Epithelial cell of esophagus (primary cell): Measurements from ENCODE around the gene ZC3HAV1.

ENCODE experiments used
- DNase-seq: peaks from one replicate; pipeline ENCODE4 v3.0.0; 2010; ENCODE audit warnings: low read depth
- H3K4me3 ChIP-seq: 2 replicates; pipeline ENCODE4 v1.5.1; 2011; ENCODE audit warnings: mild to moderate bottlenecking, low read length, control low read depth
- CTCF ChIP-seq: IDR thresholded peaks from 2 replicates; pipeline ENCODE4 v1.5.1; 2011; ENCODE audit warnings: low read depth, mild to moderate bottlenecking, low read length, control low read depth, inconsistent platforms; ENCODE audit not compliant: insufficient read depth; ENCODE audit errors: missing control alignments

Gene ZC3HAV1

GRCh38 chr7:139109188-139109982 is at the start of gene ZC3HAV1:
Gene ZC3HAV1, minus strand, starts transcription at chr7:139109720. Its CDS starts 389 bp downstream, at chr7:139109331.
- H3K4me3 ChIP-seq, result peak within 1 kb of the TSS; percentile 86
- peak; percentile 5 for TF ChIP-seq CTCF
- DNase-seq, result peak; percentile 75

GRCh38 chr7:139153832-139154231 is 44.3 kb upstream of the ZC3HAV1 start:
- no peak overlapping the region for H3K4me3 ChIP-seq
- peak; percentile 64 for DNase-seq
- TF ChIP-seq CTCF, result no peak

GRCh38 chr7:139152149-139152548 is 42.6 kb upstream of the ZC3HAV1 start:
- no peak overlapping the region for H3K4me3 ChIP-seq
- no peak for TF ChIP-seq CTCF
- no peak for DNase-seq

- H3K4me3 ChIP-seq, result no peak overlapping the region
- no peak for TF ChIP-seq CTCF
Observed at GRCh38 chr7:139139150-139139549, 29.6 kb upstream of the ZC3HAV1 start.

GRCh38 chr7:139133335-139134139 is 24.0 kb upstream of the ZC3HAV1 start:
- peak; percentile 89 for DNase-seq
- H3K4me3 ChIP-seq, result peak overlapping the region; percentile 61
- no peak for TF ChIP-seq CTCF

More at GRCh38 chr7:139139150-139139549, 29.6 kb upstream of the ZC3HAV1 start:
- DNase-seq, result no peak

- TF ChIP-seq CTCF, result no peak
- no peak for DNase-seq
- peak overlapping the region; percentile 61 for H3K4me3 ChIP-seq
Observed at GRCh38 chr7:139132887-139133286, 23.4 kb upstream of the ZC3HAV1 start.
